ENCODE measurements around the gene PTX4. TPM values are rescaled to one million over a fixed set of nuclear protein-coding genes. Genes with fewer than 3 reads are reported as not detected.

Gene PTX4
- total RNA-seq, 1 donor from 2014 or later, result 0.35 TPM

GRCh38 chr16:1525871-1526607 lies 37.3 kb upstream of the PTX4 start:
- DNase-seq (ENCODE audit: low spot score), result no peak

- DNase-seq (ENCODE audit: low spot score), result no peak
Measured at GRCh38 chr16:1524366-1524765, 35.6 kb upstream of the PTX4 start.

- DNase-seq (ENCODE audit: low spot score), result no peak
Measured at GRCh38 chr16:1523581-1524245, 35.0 kb upstream of the PTX4 start.

GRCh38 chr16:1520461-1520860 lies 31.7 kb upstream of the PTX4 start:
- DNase-seq (ENCODE audit: low spot score), result no peak

GRCh38 chr16:1519831-1520230 lies 31.1 kb upstream of the PTX4 start:
- DNase-seq (ENCODE audit: low spot score), result no peak

- DNase-seq (ENCODE audit: low spot score), result no peak
Measured at GRCh38 chr16:1518626-1519135, 29.9 kb upstream of the PTX4 start.

- no peak for DNase-seq (ENCODE audit: low spot score)
Measured at GRCh38 chr16:1514507-1514906, 25.8 kb upstream of the PTX4 start.

GRCh38 chr16:1512774-1513173 lies 24.0 kb upstream of the PTX4 start:
- no peak for DNase-seq (ENCODE audit: low spot score)

- DNase-seq (ENCODE audit: low spot score), result no peak
Measured at GRCh38 chr16:1511662-1512569, 23.2 kb upstream of the PTX4 start.

GRCh38 chr16:1510941-1511351 lies 22.2 kb upstream of the PTX4 start:
- DNase-seq (ENCODE audit: low spot score), result no peak

GRCh38 chr16:1510272-1510671 lies 21.5 kb upstream of the PTX4 start:
- DNase-seq (ENCODE audit: low spot score), result no peak

- DNase-seq (ENCODE audit: low spot score), result no peak
Measured at GRCh38 chr16:1509307-1510221, 20.8 kb upstream of the PTX4 start.

GRCh38 chr16:1508494-1509187 lies 19.9 kb upstream of the PTX4 start:
- DNase-seq (ENCODE audit: low spot score), result no peak

- no peak for DNase-seq (ENCODE audit: low spot score)
Measured at GRCh38 chr16:1506494-1507213, 17.9 kb upstream of the PTX4 start.

GRCh38 chr16:1505912-1506311 lies 17.2 kb upstream of the PTX4 start:
- no peak for DNase-seq (ENCODE audit: low spot score)

- DNase-seq (ENCODE audit: low spot score), result no peak
Measured at GRCh38 chr16:1505073-1505844, 16.5 kb upstream of the PTX4 start.

GRCh38 chr16:1503110-1503955 lies 14.6 kb upstream of the PTX4 start:
- no peak for DNase-seq (ENCODE audit: low spot score)
